ENCODE measurements around the gene LEMD2.

LEMD2 gene

GRCh38 chr6:33819021-33819420, 30.1 kb upstream of the LEMD2 start:
- DNase-seq (ENCODE audit: low spot score) = no peak

GRCh38 chr6:33818293-33818692, 29.4 kb upstream of the LEMD2 start:
- DNase-seq (ENCODE audit: low spot score) = no peak

- DNase-seq (ENCODE audit: low spot score) = no peak
These were observed 28.6 kb upstream of the LEMD2 start for GRCh38 chr6:33817489-33817888.

GRCh38 chr6:33816911-33817310, 28.0 kb upstream of the LEMD2 start:
- DNase-seq (ENCODE audit: low spot score) = no peak

GRCh38 chr6:33815854-33816253, 26.9 kb upstream of the LEMD2 start:
- peak; percentile 66 for DNase-seq (ENCODE audit: low spot score)

GRCh38 chr6:33813990-33814985, 25.4 kb upstream of the LEMD2 start:
- no peak for DNase-seq (ENCODE audit: low spot score)

GRCh38 chr6:33813246-33813904, 24.4 kb upstream of the LEMD2 start:
- no peak for DNase-seq (ENCODE audit: low spot score)

- peak; percentile 89 for DNase-seq (ENCODE audit: low spot score)
These were observed 23.7 kb upstream of the LEMD2 start for GRCh38 chr6:33812669-33813068.

- no peak for DNase-seq (ENCODE audit: low spot score)
These were observed 20.7 kb upstream of the LEMD2 start for GRCh38 chr6:33809594-33809993.

- no peak for DNase-seq (ENCODE audit: low spot score)
These were observed 19.8 kb upstream of the LEMD2 start for GRCh38 chr6:33808641-33809180.

- no peak for DNase-seq (ENCODE audit: low spot score)
These were observed 18.7 kb upstream of the LEMD2 start for GRCh38 chr6:33807606-33808005.

GRCh38 chr6:33806841-33807240, 17.9 kb upstream of the LEMD2 start:
- no peak for DNase-seq (ENCODE audit: low spot score)

GRCh38 chr6:33803571-33804053, 14.7 kb upstream of the LEMD2 start, which contains the start of gene MLN:
TSS of gene MLN (minus strand) at chr6:33804003. CDS start at chr6:33801163, 2,840 bp downstream.
- DNase-seq (ENCODE audit: low spot score) = no peak

- no peak for DNase-seq (ENCODE audit: low spot score)
These were observed 13.4 kb upstream of the LEMD2 start for GRCh38 chr6:33802186-33802958.

GRCh38 chr6:33801611-33802010, 12.7 kb upstream of the LEMD2 start:
- DNase-seq (ENCODE audit: low spot score) = no peak

GRCh38 chr6:33800248-33800969, 11.5 kb upstream of the LEMD2 start:
- DNase-seq (ENCODE audit: low spot score) = no peak

GRCh38 chr6:33799454-33800113, 10.7 kb upstream of the LEMD2 start:
- DNase-seq (ENCODE audit: low spot score) = no peak

- no peak for DNase-seq (ENCODE audit: low spot score)
These were observed 9.5 kb upstream of the LEMD2 start for GRCh38 chr6:33798343-33798848.

GRCh38 chr6:33797626-33798342, 8.9 kb upstream of the LEMD2 start:
- no peak for DNase-seq (ENCODE audit: low spot score)
